Anterior cingulate cortex (tissue), 58 donors: ENCODE results near the gene TSNAX.

Experiments used
- DNase-seq, 58 donors: peaks; one replicate each; lab custom pipeline; 2025; lab: John Stamatoyannopoulos, UW

TSNAX gene

DNA sequence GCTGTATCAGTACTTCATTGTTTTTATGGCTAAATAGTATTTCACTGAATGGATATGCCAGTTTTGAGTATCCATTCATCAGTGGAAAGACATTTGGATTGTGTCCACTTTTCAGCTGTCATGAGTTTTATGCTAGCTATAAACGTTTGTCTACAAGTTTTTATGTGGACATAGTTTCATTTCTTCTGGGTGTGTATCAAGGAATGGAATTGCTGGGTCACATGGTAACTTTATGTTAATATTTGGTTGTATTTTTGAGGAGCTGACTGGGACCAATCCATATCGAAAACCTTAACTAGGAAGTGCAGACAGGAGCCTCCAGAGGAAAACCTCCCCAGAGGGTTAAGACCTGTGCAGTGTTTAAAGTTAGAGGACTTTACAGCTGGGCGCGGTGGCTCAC is 66.3 kb downstream of the TSNAX start:
- no peak for DNase-seq

DNA sequence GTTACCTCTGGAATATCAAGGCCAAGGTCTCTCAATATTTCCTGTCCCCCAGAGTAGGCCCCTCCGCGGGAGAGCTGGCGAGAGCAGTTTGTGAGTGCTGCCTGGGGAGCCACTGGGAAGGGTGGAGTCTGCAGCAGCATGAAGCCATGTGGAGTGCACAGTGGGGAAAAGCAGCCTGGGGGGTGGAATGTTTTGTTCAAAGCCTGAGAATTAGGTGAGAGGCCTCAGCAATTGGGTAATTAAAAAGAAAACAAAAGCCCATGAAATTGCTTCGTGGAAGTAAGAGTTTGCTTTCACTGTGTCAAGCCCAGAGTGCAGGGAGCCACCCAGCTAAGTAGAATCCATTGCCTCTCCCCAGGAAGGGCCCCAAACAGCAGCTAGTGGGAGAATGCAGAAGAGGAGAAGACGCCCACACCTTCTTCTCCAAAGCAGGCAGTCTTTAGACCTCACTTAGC is 67.9 kb downstream of the TSNAX start:
- DNase-seq = no peak

DNA sequence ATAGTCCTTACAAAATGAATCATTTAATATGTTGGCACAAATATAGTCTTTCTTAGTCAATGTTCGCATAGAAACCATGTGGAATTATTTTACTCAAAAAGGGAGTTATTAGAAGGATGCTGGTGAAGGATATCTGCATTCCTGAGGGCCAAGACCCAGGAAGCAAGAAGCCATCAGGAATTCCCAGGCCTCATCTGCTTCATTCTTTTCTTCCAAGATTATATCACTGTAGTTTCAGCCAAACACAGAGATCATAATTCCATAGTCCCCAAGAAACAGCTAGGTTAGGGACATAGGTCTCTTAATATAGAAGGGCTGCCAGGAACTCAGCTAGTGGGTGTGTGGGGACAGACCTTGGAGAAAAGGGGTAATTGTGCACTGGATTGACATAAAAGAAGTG is 69.5 kb downstream of the TSNAX start:
- no peak for DNase-seq

DNA sequence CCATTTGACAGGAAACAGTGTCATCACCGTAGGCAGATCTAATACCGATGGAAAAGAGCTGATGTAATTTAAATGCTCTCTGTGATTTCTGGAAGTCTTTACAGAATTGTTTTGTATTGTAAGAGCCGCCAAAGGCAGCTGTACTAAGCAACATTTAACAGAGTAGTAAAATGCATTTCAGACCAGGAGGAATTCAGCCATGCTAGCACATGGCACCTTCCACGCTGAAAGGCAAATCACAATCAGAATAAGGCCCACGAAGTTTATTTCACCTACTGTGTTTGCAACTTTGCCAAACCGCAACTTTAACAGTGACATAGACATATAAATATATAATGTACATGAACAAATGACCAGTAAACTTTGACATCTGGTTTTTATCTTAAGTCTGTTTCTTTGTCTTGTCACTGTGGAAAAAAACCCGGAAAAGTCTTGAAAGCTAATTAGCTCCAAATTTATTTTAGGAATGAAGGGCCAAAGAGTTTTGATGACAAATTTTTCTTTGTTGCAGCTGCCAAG is 72.0 kb downstream of the TSNAX start:
- DNase-seq = no peak

DNA sequence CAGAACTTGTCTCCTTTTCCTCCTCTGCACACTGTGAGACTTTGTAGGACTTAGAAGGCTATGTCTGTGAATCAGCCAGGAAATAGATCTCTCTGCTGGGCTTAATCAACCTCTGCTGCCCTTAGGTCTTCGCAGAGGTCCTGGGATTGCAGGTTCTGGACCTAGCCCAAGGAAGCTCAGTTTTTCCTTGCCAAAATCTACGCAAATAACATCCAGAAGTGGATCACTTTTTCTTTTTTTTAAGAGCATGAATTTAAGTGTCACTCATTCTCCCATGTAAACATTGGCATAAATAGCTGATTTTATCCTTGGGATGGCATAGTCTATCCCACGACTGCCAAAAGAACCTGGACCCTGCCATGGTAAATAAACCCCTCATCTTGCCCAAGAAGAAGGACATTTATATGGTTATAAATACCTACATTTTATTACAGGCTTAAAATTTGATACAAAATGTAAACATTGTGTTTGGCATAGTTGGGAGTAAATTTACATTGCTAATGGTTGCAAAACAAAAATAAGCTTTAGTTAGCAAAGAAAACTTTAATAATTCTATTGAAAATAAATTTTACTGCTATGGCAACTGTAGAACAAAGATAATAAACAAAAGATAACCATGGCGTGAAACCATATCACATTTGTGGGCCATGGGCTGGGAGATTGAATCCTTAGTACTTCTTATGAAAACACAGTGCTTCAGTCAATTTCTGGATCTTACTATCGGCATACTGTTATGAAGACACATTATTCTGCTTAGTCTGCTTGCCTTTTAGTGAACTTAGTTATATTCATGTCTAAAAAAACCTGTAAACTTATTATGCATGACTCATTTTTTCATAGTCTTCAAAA is 73.6 kb downstream of the TSNAX start:
- no peak for DNase-seq

DNA sequence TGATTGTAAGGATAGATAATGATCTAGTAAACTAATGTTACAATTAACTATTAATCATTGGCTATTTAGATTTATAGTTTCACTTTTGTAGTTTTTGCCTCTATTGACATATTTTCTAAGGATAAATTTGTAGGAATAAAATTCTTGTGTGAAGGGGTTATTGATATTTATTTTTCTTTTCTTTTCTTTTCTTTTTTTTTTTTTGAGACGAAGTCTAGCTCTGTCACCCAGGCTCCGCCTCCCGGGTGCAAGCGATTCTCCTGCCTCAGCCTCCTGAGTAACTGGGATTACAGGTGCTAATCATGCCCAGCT is 74.2 kb downstream of the TSNAX start:
- DNase-seq = no peak

DNA sequence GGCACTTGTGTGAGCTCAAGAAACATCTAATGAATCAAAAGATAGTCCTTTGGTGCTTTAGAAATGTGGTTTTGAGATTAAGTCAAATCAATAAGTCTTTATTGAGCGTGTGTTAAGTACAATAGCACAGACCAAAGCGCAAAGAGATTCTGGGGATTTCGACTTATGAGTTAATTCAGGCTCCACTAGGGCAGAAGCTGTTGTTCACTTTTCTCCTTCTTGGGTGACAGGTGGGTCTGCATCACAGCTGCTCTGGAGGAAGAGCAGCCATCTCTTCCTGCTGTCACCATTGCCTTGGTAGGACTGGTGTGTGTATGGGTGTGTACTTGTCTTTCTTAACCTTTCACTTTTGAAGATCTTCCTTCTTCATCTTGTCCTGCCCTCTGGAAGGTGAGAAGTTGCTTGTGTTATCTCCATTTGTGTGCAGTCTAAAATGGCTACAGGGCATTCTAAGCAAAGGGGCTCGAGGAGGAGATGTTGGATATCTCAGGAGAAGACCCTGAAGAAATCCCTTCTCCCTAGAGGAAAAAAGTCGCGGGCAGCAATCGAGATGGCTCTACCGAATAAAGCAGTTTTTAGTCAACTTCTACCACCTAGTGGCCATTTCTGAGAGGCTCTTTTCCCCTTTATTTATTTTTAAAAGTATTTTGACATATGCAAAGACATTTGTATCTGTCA is 75.3 kb downstream of the TSNAX start:
- peak in 19 of 58 donors; percentile 3 to 56 (median 20) for DNase-seq

DNA sequence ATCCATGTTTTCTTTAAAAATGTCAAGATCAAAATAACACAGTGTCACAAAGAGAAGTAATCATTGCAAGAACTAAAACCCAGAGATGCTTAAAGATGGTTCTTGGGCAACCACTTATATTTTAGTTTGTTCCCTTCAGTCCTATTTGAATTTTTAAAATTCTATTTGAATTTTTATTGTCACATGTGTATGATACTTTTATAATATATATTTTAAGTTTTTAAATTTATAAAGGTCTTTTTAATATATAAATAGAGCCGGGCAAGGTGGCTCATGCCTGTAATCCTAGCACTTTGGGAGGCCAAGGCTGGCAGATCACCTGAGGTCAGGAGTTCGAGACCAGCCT is 75.8 kb downstream of the TSNAX start:
- DNase-seq = no peak

DNA sequence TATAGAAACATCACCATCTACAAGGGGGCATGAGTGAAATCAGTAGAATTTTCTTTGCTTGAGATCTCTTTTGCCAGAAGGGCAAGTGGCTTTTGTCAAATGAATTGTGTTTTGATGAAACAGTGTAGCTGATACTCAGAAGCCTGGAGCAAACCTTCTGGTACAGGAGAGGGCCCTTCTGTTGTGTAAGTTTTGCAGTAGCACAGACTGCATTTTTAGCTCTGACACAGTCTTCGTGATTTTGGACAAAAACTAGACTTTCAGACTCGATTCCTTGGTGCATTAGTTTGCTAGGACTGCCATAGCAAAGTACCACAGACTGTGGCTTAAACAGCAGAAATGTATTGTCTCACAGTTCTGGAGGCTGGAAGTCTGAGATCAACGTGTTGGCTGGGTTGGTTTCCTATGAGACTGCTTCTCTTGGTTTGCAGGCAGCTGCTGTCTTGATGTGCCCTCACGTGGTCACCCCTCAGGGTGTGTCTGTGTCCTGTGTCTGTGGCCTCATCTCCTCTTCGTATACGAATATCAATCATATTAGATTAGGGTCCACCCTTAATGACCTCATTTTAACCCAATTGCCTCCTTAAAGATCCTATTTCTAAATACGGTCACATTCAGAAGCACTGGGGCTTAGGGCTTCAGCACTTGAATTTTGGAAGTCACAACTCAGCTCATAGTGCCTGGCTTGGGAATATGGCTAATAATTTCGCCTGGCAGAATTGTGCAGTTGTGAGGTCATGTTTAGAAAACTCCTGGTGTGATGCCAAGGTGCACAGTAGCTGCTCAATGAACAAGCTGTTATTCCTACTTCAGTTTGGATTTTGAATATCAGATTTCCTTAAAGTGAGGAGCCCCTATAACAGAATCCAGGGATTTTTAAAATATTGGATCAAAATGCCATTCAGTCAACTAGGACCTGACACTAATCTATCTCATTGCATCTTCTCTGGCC is 77.0 kb downstream of the TSNAX start:
- DNase-seq = no peak

DNA sequence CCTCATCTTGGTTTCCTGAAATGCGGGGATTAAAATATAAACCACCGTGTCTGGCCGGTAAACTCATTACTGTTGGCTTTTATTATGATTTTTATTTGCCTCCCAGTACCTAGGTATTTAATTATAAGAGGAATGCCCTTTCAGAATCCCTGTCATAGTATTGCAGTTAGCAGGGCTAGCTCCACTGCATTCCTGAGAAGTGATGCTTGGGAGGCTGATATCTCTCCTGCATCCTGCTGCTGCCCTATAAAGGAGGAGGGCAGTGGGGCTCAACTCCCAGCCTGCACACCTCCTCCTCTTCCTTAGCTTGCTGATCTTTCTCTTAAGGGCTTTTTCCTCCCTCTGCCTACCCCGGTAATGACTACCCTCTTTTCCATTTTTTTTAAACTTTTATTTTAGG is 78.2 kb downstream of the TSNAX start:
- DNase-seq = no peak

DNA sequence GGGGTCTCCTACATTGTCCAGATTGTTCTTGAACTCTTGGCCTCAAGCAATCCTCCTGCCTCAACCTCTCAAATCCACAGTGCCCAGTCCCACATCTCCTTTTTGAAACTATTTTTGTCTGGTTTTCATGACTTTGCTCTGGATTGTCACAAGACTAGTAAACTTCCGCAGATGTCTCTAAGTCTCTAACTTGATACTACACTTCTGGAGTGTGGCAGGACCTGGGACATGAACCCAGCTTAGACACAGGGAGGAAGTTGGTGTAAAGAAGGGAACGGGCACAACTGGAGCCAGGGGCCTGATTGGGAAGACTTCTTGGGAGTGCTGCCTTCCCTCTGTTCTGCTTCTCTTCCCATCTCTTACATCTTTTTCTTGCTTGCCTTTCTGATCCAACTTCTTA is 81.9 kb downstream of the TSNAX start:
- no peak for DNase-seq

DNA sequence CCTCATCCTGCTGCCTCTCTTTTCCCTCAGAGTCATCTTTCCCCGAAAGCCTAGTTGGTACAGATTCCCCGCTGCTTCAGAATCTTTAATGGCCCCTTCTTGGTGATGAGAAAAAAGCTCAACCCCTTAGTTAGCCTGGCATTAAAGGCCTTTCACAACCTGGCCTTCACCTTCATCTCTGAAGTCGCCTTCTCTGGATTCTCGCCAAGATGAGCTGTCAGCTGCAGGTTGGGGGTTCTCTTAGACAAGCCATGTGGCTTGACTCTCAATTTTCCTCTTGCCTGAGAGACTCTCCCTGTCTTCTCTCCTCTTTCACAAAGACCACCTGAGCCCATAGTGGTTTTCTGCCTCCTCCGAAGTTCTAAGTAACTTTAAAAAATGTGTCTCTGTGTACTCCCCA is 82.6 kb downstream of the TSNAX start:
- no peak for DNase-seq

DNA sequence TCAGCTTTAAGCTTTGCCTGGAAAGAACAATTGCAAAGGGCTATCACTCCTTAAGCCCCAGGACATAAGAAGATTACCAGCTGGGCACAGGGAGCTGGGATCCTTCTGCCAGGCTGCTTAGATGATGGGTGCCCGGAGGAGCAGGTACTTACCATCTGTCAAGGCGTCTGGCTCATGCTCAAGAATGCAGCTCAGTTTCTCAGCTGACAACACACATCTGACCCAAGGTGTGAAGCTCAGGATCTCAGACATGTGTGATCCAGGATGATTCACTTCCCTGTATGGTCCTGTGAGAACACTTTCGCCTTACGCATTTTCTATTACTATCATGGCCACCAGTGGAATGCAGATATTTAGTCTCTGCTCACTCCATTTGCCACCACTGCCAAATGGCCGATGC is 83.4 kb downstream of the TSNAX start:
- no peak for DNase-seq

DNA sequence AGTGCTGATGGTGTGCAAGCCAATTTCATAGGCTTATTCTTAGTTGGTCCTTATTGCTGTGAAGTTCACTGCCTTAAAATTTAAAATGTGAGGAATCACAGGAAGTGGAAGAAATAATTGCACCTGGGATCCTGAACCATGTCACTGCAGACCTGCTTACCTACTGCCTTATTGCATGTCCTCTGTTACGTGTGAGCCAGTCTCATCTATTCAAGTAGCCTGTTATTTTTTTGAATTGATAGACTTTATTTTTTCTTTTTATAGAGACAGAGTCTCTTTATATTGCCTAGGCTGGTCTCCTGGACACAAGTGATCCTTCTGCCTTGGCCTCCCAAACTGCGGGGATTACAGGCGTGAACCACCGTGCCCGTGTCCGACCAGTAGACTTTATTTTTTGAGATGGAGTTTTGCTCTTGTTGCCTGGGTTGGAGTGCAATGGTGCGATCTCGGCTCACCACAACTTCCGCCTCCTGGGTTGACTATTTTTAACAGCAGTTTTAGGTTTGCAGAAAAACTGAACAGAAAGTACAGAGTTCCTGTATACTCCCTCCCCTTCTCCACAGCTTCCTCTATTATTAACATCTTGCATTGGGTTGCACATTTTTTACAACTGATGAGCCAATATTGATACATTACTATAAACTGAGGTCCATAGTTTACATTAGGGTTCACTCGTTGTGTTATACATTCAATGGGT is 84.1 kb downstream of the TSNAX start:
- DNase-seq = peak in 5 of 58 donors; percentile 3 to 30 (median 8)

DNA sequence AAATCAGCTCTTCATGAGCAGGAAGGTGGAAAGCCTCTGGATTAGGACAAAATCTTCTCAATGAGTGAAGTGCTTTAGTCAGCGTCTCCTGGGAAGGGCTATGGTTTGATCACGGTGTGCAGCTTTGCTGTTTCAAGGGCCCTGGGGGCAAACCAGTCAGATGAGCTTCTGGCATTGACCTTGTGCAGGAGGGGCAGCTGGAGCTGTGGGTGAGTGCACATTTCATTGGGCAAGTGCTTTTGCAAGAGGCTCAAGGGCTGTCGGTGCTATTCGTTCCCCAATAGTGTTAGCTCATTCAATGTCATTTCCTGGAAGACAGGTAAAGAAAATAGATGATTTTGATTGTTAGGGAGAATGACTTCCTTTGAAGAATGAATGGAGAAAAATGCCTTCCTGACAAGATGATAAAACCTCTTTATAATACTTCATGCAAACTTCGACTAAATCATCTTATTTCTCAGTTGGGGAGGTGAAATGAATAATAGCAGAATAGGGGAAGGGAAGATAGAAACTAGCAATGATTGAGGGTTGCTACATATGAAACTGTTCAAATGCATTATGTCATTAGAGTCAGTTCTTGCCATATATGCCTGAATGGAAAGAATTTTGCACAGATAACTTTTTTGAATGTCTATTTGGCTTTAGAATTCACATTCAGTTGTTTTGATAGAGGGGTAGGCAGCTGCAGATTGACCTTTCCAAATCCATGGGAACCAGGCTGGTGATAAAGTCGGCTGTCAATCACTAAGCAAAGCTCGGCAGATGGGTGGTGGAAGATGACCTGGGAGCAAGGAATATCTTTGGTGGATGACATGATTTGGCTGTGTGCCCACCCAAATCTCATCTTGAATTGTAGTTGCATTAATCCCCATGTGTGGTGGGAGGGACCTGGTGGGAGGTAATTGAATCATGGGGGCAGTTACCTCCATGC is 85.2 kb downstream of the TSNAX start:
- peak in 1 of 58 donors; percentile 5 for DNase-seq
